Measurements from ENCODE around the gene PTPRZ1.

GRCh38 chr7:121891731-121892130 is 18.8 kb downstream of the PTPRZ1 start:
- no peak for TF ChIP-seq CTCF (IDR thresholded peaks at IDR 0.05; ENCODE audit: low read depth, low read length)
- TF ChIP-seq EZH2phosphoT487 (IDR thresholded peaks at IDR 0.05; ENCODE audit: low read depth) = no peak

Data from OCI-LY3 (cell line).